HCT116 (cell line): Measurements from ENCODE around the gene PRRX2. TPM values are rescaled to one million over a fixed set of nuclear protein-coding genes. Genes with fewer than 3 reads are reported as not detected.

ENCODE experiments used
- ATAC-seq: fragments of 200-7000 bp; cut with Tn5 transposase; 2 replicates; pipeline ENCODE4 v1.9.1; 2020; ENCODE audit warnings: mild to moderate bottlenecking, moderate library complexity
- BruUV-seq: library from RNA; stranded (reverse); fragments of 400-500 nt; replicated peaks from 2 replicates; lab custom pipeline; 2021; lab: Mats Ljungman, UMichigan
- CTCF ChIA-PET: fragments of 300-600 bp; sonication (Branson Sonifier 250); formaldehyde crosslinking; loops from one replicate; lab custom pipeline; 2021; ENCODE audit warnings: antibody characterized with exemption; lab: Charles Lee
- POLR2A ChIA-PET: fragments of 300-600, 350-600 bp; sonication (Branson Sonifier 250); formaldehyde crosslinking; loops from one replicate; lab custom pipeline; 2021; ENCODE audit warnings: antibody characterized with exemption; lab: Charles Lee
- RAD21 ChIA-PET, 2 experiments: fragments of 300-600 bp; sonication (Branson Sonifier 250); formaldehyde crosslinking; loops; one replicate each; lab custom pipeline; 2023; ENCODE audit warnings: low total read pairs in 2 of 2; ENCODE audit not compliant: uncharacterized antibody in 2 of 2, unreplicated experiment in 2 of 2, low non-redundant PET in 1 of 2; lab: Charles Lee
- DNase-seq: peaks from one replicate; pipeline ENCODE4 v3.0.0-alpha.2; 2010; ENCODE audit warnings: low read depth, low spot score
- H2AFZ ChIP-seq: fragments of 200-600 bp; shearing (Covaris generic), sonication (generic); 2 replicates; pipeline ENCODE4 v1.6.1; 2017; ENCODE audit warnings: low read depth, mixed run types, mixed read lengths, antibody characterized with exemption, low read length; ENCODE audit not compliant: poor library complexity, severe bottlenecking
- H3K27ac ChIP-seq: 2 replicates; pipeline ENCODE4 v1.5.1; 2012; ENCODE audit warnings: low read depth, low read length
- H3K27me3 ChIP-seq: fragments of 200-600 bp; sonication (generic); 2 replicates; pipeline ENCODE4 v1.6.1; 2016; ENCODE audit warnings: mixed run types, low read length, mixed read lengths; ENCODE audit not compliant: insufficient read depth
- H3K36me3 ChIP-seq, 2 experiments: fragments of 200-500 bp in 1 of 2; fragments of 200-600 bp in 1 of 2; sonication (Bioruptor generic) in 1 of 2; sonication (generic) in 1 of 2; 2 replicates each; pipeline versions ENCODE4 v1.5.1 to v1.6.1; 2014 to 2016; ENCODE audit warnings: low read length in 2 of 2, inconsistent platforms in 1 of 2, mixed read lengths in 1 of 2, mixed run types in 1 of 2; ENCODE audit not compliant: insufficient read depth in 2 of 2, control insufficient read depth in 1 of 2
- H3K4me1 ChIP-seq, 2 experiments: fragments of 200-600 bp in 1 of 2; sonication (generic) in 1 of 2; 2 replicates each; pipeline versions ENCODE4 v1.5.1 to v1.6.1; 2012 to 2017; ENCODE audit warnings: low read length in 2 of 2, inconsistent platforms in 1 of 2, mild to moderate bottlenecking in 1 of 2, mixed read lengths in 1 of 2, mixed run types in 1 of 2, moderate library complexity in 1 of 2; ENCODE audit not compliant: insufficient read depth in 2 of 2, control insufficient read depth in 1 of 2
- H3K4me2 ChIP-seq: fragments of 200-600 bp; sonication (generic); 2 replicates; pipeline ENCODE4 v1.6.1; 2017; ENCODE audit warnings: mixed run types, low read length, mixed read lengths
- H3K4me3 ChIP-seq, 2 experiments: fragments of 200-600 bp in 1 of 2; sonication (generic) in 1 of 2; replicated peaks in 1 of 2; 2 replicates each; pipeline ENCODE4 v1.5.1; 2011 to 2016; ENCODE audit warnings: low read length in 2 of 2, control low read depth in 1 of 2, low read depth in 1 of 2, mild to moderate bottlenecking in 1 of 2, mixed read lengths in 1 of 2, mixed run types in 1 of 2
- H3K79me2 ChIP-seq: fragments of 200-600 bp; sonication (generic); 2 replicates; pipeline ENCODE4 v1.6.1; 2017; ENCODE audit warnings: mild to moderate bottlenecking, mixed run types, low read length, moderate library complexity, mixed read lengths; ENCODE audit not compliant: insufficient read depth
- H3K9ac ChIP-seq: fragments of 200-600 bp; sonication (generic); 2 replicates; pipeline ENCODE4 v1.6.1; 2016; ENCODE audit warnings: low read length, mixed read lengths
- H3K9me2 ChIP-seq: fragments of 200-600 bp; sonication (generic), shearing (Covaris generic); 2 replicates; pipeline ENCODE4 v1.6.1; 2017; ENCODE audit warnings: mixed run types, mild to moderate bottlenecking, moderate library complexity; ENCODE audit not compliant: insufficient read depth
- H3K9me3 ChIP-seq, 2 experiments: fragments of 200-500 bp in 1 of 2; fragments of 200-600 bp in 1 of 2; sonication (Bioruptor generic) in 1 of 2; sonication (generic) in 1 of 2; 2 replicates each; pipeline ENCODE4 v1.6.1; 2014 to 2017; ENCODE audit warnings: low read length in 2 of 2, mixed read lengths in 2 of 2, inconsistent platforms in 1 of 2, low read depth in 1 of 2, mild to moderate bottlenecking in 1 of 2, mixed run types in 1 of 2, moderate library complexity in 1 of 2; ENCODE audit not compliant: control insufficient read depth in 1 of 2, insufficient read depth in 1 of 2
- H4K20me1 ChIP-seq: fragments of 200-600 bp; sonication (generic), shearing (Covaris generic); 2 replicates; pipeline ENCODE4 v1.6.1; 2017; ENCODE audit warnings: mixed run types, mild to moderate bottlenecking, moderate library complexity; ENCODE audit not compliant: insufficient read depth
- CBX3 ChIP-seq: IDR thresholded peaks from 2 replicates; pipeline ENCODE4 v1.6.1; 2012; ENCODE audit warnings: low read depth
- EGR1 ChIP-seq: IDR thresholded peaks from 2 replicates; pipeline ENCODE4 v1.6.1; 2012; ENCODE audit warnings: low read depth
- ELF1 ChIP-seq: IDR thresholded peaks from 2 replicates; pipeline ENCODE4 v1.6.1; 2012; ENCODE audit warnings: low read depth, borderline replicate concordance
- EZH2 ChIP-seq: fragments of 200-600 bp; sonication (generic); IDR thresholded peaks from 2 replicates; pipeline ENCODE4 v1.6.1; 2017; ENCODE audit warnings: antibody characterized with exemption, mixed run types
- FOSL1 ChIP-seq: IDR thresholded peaks from 2 replicates; pipeline ENCODE4 v1.6.1; 2012; ENCODE audit warnings: low read depth
- JUND ChIP-seq: IDR thresholded peaks from 2 replicates; pipeline ENCODE4 v1.6.1; 2012
- POLR2AphosphoS5 ChIP-seq: IDR thresholded peaks from 2 replicates; pipeline ENCODE4 v1.6.1; 2011; ENCODE audit warnings: mild to moderate bottlenecking, low read depth, low read length, moderate library complexity
- RAD21 ChIP-seq: IDR thresholded peaks from 2 replicates; pipeline ENCODE4 v1.6.1; 2012; ENCODE audit warnings: low read depth, mild to moderate bottlenecking
- SIN3A ChIP-seq: IDR thresholded peaks from 2 replicates; pipeline ENCODE4 v1.6.1; 2012; ENCODE audit warnings: low read depth
- SP1 ChIP-seq: IDR thresholded peaks from 2 replicates; pipeline ENCODE4 v1.6.1; 2012; ENCODE audit warnings: low read depth
- SRF ChIP-seq: IDR thresholded peaks from 2 replicates; pipeline ENCODE4 v1.6.1; 2012; ENCODE audit warnings: low read depth
- TCF7L2 ChIP-seq: IDR thresholded peaks from 2 replicates; pipeline ENCODE4 v1.7.0; 2011; ENCODE audit warnings: borderline replicate concordance, inconsistent platforms; ENCODE audit not compliant: insufficient read depth, insufficient read length; ENCODE audit errors: extremely low read depth
- YY1 ChIP-seq: IDR thresholded peaks from 2 replicates; pipeline ENCODE4 v1.6.1; 2011; ENCODE audit warnings: low read length, low read depth, moderate library complexity, mild to moderate bottlenecking; ENCODE audit not compliant: insufficient replicate concordance; ENCODE audit errors: extremely low read depth
- ZNF274 ChIP-seq: fragments of 200-500 bp; sonication (Bioruptor generic); IDR thresholded peaks from 2 replicates; pipeline ENCODE4 v1.6.1; 2014; ENCODE audit warnings: mild to moderate bottlenecking, low read depth, low read length, inconsistent platforms
- intact Hi-C: fragments of 100-400 bp; cut with micrococcal nuclease; formaldehyde crosslinking; loops from 2 replicates; pipeline ENCODE4 v1.10.0; 2022
- total RNA-seq: library from RNA; stranded (reverse); gene quantifications from one replicate; pipeline ENCODE4 v1.2.1, GENCODE V29; 2021; ENCODE audit not compliant: unreplicated experiment
- TF ChIP-seq, protein P1 (sequence below): IDR thresholded peaks from 2 replicates; pipeline ENCODE4 v1.6.1; 2012
- TF ChIP-seq, protein P2 (sequence below): IDR thresholded peaks from 2 replicates; pipeline ENCODE4 v1.6.1; 2012
- TF ChIP-seq, protein P3 (sequence below), 3 experiments: fragments of 200-600 bp in 1 of 3; sonication (generic) in 1 of 3; IDR thresholded peaks in 2 of 3; conservative IDR thresholded peaks in 1 of 3; 2 replicates each; pipeline ENCODE4 v1.5.1; 2012 to 2017; ENCODE audit warnings: low read depth in 2 of 3, low read length in 2 of 3, antibody characterized with exemption in 1 of 3, borderline replicate concordance in 1 of 3, control low read depth in 1 of 3, mild to moderate bottlenecking in 1 of 3, mixed read lengths in 1 of 3, mixed run types in 1 of 3, moderate library complexity in 1 of 3; ENCODE audit not compliant: insufficient read depth in 1 of 3

PRRX2 gene
- total RNA-seq, 1 experiment from 2014 or later: 25.5 TPM

DNA sequence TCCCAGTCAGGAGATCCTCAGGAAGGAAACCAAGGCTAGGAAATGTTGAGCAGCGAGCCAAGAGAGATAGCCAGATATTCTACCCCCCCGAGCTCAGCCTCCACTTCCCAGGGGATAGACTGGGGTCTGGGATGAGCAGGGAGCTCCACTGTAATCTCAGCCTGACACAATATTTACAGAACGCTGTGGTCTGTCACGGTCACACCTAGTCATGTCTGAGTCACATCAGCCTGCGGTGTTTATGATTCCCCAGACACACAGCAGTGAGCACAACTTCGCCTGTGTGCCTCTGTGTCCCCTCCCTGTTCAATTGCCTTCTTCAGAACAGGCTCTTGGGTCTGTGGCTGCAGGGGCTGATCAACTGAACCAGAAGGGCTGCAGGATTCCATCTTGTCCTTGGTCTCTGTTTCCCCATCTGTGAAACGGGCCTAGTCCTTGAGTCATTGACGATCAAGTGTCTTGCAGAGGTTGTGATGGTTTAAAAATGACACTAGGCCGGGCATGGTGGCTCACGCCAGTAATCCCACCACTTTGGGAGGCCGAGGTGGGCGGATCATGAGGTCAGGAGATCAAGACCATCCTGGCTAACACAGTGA, 8.6 kb upstream of the PRRX2 start:
- Histone ChIP-seq H3K27me3 (no peaks in the 10 kb centered on the region), H3K9me2 (no peaks in the 10 kb centered on the region), H3K9ac (no peak overlapping the region), H4K20me1 (no peaks in the 10 kb centered on the region), H3K4me3 (no peak overlapping the region), H3K4me2 (peak overlapping the region; percentile 54), H3K36me3 (no peaks in the 10 kb centered on the region), H2AFZ (no peak overlapping the region), H3K27ac (no peak overlapping the region), H3K9me3 (no peaks in the 10 kb centered on the region), H3K79me2 (no peaks in the 10 kb centered on the region), H3K4me1 (peaks cover 3 to 10% of the 10 kb centered on the region in 2 experiments; a peak in 2 of 4 replicates)
- TF ChIP-seq EZH2: no peak
- TF ChIP-seq YY1: no peak
- no peak for TF ChIP-seq POLR2AphosphoS5
- TF ChIP-seq, protein P1, sequence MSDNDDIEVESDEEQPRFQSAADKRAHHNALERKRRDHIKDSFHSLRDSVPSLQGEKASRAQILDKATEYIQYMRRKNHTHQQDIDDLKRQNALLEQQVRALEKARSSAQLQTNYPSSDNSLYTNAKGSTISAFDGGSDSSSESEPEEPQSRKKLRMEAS: 0 out of 2 replicates have a peak, but pooled peaks have one; percentile 19
- no peak for TF ChIP-seq RAD21
- TF ChIP-seq ZNF274: no peak
- peak; percentile 70; the same call in 1 of the 2 replicates for TF ChIP-seq CBX3
- no peak for TF ChIP-seq SIN3A
- peak; percentile 44; the same call in 1 of the 2 replicates for TF ChIP-seq SP1
- no peak; the same call in 1 of the 2 replicates for TF ChIP-seq JUND
- peak; percentile 82 for TF ChIP-seq FOSL1
- TF ChIP-seq EGR1: no peak
- TF ChIP-seq TCF7L2: no peak
- TF ChIP-seq, protein P2, sequence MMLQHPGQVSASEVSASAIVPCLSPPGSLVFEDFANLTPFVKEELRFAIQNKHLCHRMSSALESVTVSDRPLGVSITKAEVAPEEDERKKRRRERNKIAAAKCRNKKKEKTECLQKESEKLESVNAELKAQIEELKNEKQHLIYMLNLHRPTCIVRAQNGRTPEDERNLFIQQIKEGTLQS: no peak
- TF ChIP-seq ELF1: no peak
- TF ChIP-seq SRF: no peak
- TF ChIP-seq, protein P3, sequence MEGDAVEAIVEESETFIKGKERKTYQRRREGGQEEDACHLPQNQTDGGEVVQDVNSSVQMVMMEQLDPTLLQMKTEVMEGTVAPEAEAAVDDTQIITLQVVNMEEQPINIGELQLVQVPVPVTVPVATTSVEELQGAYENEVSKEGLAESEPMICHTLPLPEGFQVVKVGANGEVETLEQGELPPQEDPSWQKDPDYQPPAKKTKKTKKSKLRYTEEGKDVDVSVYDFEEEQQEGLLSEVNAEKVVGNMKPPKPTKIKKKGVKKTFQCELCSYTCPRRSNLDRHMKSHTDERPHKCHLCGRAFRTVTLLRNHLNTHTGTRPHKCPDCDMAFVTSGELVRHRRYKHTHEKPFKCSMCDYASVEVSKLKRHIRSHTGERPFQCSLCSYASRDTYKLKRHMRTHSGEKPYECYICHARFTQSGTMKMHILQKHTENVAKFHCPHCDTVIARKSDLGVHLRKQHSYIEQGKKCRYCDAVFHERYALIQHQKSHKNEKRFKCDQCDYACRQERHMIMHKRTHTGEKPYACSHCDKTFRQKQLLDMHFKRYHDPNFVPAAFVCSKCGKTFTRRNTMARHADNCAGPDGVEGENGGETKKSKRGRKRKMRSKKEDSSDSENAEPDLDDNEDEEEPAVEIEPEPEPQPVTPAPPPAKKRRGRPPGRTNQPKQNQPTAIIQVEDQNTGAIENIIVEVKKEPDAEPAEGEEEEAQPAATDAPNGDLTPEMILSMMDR (IDR thresholded peaks at IDR 0.05 in 2 of 3, conservative IDR thresholded peaks at IDR 0.05 in 1 of 3; ENCODE audit: borderline replicate concordance in 1 of 3, insufficient read depth in 1 of 3, low read depth in 2 of 3, low read length in 2 of 3): no peak
- intact Hi-C loops: no loop called here
- peak; percentile 89 for ATAC-seq
- BruUV-seq: no TSS peak
- POLR2A ChIA-PET: no interaction called here
- CTCF ChIA-PET: interaction anchor here (0.8 kb wide), 1 partner anchor 80 kb away, joined by 3 read pairs; no protein-coding TSS in a partner anchor
- peak; percentile 39 for DNase-seq
- RAD21 ChIA-PET: no interaction called here
